ENCODE results near the gene HNRNPLL.

DNA sequence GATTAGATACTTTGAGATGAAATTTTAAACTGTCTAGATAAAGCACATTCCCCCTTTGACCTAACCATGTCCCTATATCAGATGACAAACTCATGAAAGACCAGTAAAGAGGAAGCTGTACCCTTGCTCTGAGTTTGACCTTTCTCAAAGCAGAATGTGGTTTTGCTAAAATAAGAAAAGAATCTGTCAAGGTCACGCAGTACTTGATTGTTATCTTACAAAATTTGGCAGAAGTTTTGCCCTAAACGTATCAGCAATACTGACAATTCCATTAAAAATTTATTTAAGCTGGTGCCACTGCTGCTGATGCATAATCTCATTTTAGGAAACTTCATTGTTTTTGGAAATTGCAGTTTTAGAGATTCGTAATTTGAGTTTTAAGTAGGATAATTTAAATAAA is 32.0 kb upstream of the HNRNPLL start:
- TF ChIP-seq CTCF (IDR thresholded peaks at IDR 0.05) (no peak), POLR2AphosphoS5 (IDR thresholded peaks at IDR 0.05) (no peak), POLR2A (IDR thresholded peaks at IDR 0.05) (no peak), EP300 (IDR thresholded peaks at IDR 0.05; ENCODE audit: low read depth) (no peak)

All from transverse colon (tissue), 4 donors.